Measurements from ENCODE around the gene AMIGO2.
"Not testable (repeated sequence)": the region's sequence is repeated elsewhere in the genome, so short reads cannot be mapped to it uniquely, and the experiment has no call there.

Gene AMIGO2

DNA sequence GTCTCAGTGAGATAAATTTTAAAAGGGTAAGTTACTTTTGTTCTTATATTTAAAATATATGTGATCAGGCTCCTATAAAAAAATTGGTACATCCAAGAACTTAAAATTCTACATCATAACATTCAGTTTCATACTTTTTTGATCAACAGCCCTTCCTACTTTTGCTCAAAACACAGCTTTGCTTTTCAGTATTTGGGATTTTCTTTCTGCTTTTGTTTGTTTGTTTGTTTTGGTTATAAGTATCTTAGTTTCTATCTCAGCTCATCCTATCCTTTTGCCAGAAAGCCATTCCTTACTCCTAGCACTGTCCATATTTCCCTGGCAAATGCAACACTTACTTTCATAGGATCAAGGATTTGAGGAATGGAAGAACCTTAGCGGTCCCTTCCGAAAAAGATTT lies 5.0 kb downstream of the AMIGO2 start:
- no peak for DNase-seq (ENCODE audit: low read depth)

DNA sequence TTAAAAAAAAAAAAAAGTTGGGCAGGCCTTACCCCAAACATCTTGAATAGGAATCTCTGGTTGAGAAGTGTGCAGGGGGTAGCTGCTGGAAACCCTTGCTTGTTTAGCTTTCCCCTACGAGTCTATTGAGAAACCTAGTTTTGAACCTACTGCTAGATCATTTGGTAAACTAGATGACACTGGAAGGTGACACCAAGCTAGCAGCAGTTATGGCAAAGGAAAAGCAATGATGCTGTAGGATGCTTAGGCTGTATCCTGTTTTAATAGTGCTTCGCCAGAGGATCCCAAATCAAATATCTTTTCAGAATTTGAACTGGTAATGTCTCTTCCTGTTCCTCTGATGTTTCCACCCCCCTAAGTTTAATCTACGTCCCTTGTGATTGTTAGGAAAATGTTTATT lies 5.8 kb downstream of the AMIGO2 start:
- no peak for DNase-seq (ENCODE audit: low read depth)

DNA sequence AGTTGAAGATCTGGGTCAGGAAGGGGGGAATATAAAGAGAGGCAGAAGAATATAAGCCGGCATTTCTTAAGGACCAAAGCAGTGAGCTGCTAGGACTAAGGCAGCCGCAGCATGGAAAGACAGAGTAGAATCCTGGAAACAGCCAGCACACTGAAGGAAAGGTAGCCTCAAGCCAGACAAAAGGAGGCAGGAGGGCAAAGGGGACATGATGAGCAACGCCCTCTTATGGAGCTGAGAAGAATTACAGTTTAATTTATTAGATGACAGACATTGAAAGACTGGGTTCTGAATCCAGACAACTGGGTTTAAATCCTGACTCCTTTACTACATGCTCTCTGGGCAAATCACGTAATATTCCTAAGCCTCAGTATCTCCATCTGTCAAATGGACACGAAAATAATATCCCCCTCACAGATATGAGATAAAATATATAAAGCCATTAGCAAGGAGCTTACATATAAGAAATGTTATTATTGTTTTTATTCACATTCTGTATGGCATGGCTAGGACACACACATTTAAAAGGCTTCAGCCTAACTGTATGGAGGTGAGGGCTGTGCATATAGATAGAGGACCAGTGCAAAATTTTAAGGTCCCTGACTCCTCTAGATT lies 8.4 kb downstream of the AMIGO2 start:
- DNase-seq (ENCODE audit: low read depth) = no peak

DNA sequence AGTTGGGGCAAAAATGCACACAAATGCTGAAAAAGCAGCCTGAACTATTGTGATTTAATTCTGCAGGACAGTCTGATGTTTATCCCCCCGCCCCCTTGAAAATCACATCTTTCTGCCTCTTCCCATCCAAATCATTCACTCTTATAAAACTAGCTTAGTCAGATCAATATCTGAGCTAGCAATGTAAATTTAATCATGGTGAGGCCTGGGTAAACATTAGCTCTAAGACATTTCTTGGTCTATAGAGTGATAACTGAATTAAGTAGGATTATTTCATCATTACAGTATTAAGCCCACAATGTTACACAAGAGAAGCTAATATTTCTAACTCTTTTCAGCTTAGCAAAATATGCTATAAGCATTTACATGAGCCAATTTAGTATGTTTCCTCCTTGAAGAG lies 9.4 kb downstream of the AMIGO2 start:
- DNase-seq (ENCODE audit: low read depth) = no peak

DNA sequence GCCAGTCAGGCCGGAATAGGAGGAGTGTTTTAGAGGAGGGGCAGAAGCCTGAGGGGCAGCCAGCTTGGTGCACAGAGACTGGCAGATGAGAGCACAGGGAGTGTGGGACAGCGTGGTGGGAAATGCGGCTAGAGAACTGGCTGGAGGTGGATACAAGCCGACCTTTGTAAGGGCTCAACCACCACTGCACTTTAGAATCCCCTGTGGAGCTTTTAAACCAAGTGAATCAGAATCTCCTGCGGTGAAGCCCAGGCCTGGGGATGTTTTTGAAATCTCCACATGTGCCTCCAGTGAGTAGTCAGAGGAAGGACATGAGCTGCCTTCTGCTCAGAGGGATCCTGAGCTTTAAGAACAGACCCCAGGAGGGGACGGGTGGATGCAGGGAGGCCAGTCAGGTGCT lies 11.2 kb downstream of the AMIGO2 start:
- no peak for DNase-seq (ENCODE audit: low read depth)

DNA sequence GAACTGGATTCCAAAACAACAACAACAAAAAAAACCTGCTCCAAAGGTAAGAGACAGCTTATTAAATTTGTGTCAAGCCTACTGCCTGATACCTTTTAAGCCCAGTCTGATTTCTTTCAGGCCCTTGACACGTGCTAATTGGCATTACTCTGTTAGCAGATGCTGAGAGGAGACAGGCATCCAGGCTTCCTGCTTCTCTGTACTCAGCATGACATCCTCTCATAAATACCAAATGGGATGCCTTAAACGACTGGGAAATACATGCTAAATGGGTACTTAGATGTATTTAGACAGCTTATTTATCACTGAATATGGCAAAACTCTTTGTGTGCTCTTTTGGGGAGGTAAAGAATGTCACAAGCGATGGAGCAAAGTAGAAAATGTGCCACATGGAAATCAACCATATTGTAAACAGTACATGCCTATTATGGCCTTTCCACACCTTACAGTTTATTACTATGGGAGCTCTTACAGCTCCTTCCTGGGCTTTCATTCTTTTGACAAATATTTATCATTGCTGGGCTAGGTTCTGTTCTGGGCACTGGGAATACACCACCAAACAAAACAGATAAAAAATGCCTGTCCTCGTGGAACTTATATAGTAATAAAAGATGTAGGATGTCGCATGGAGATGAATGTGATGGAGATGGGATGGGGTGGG lies 11.9 kb downstream of the AMIGO2 start:
- DNase-seq (ENCODE audit: low read depth) = no peak

DNA sequence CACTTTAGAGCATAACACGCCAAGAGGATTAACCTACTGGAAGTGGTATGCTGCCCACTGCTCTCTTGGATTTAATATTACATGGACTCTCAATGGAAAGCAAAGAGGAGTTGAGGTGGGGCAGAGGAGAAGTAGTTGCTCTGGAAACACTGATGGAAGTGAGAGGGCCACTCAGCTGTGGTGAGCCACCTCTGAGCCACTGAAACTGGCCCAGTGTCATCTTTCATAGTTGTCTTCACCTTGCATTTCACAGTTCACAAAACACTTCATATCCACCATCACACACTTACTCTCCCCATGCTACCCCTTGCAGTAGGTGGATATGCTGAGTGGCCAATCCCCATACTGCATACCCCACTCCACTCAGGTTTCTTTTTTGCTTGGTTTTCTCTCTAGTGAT lies 12.6 kb downstream of the AMIGO2 start:
- DNase-seq (ENCODE audit: low read depth) = no peak

DNA sequence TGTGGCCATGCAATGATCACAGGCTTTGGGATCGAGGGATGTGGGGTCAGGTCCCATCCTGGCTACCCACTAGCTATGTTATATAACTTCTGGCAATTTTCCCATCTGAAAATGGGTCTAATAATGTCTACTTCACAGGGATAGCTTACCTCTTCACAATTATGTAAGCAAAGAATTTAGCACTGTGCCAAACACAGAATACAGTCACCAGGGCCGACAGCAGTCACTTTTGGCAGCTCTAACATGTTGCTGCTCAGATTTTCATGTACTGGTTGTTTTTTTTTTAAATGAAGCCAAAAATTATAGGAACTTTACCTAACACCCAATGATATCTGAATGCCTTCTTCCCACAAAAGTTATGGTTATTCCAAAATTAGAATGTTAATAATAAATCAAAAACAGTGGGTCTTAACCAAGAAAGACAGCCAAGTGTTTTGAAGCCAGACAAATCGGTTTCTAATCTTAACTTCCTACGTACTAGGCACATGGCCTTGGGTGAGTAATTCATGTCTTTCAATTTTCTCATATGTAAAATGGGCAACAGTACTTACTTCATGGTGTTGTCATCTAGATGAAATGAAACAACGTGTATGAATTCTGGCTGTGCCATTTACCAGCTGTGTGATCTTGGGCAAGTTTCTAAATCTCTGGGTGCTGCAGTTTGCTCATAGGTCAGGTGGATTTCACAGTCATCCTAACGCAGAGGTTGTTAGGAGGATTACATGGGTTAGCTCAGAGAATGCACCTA lies 13.3 kb downstream of the AMIGO2 start:
- no peak for DNase-seq (ENCODE audit: low read depth)

DNA sequence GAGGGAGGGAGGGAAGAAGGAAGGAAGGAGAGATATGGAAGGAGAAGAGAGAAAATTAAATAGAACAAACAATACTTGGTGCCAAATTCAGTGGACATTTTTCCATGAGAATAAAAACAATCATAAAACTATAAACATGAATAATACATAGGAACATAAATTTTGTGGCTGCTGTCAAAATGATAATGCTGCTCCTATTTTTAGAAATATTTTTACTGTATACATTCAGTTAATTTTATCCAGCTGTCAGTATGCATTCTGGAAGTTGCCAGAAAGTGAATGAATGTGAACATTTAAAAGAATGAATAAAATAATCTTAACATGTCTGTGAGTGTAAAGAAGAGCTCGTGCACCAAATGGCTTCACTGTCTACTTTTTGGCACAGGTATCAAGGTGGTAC lies 14.2 kb downstream of the AMIGO2 start:
- no peak for DNase-seq (ENCODE audit: low read depth)

DNA sequence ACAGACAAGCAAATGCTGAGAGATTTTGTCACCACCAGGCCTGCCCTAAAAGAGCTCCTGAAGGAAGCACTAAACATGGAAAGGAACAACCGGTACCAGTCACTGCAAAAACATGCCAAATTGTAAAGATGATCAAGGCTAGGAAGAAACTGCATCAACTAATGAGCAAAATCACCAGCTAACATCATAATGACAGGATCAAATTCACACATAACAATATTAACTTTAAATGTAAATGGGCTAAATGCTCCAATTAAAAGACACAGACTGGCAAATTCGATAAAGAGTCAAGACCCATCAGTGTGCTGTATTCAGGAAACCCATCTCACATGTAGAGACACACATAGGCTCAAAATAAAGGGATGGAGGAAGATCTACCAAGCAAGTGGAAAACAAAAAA lies 21.1 kb downstream of the AMIGO2 start:
- DNase-seq (ENCODE audit: low read depth) = not testable (repeated sequence)

DNA sequence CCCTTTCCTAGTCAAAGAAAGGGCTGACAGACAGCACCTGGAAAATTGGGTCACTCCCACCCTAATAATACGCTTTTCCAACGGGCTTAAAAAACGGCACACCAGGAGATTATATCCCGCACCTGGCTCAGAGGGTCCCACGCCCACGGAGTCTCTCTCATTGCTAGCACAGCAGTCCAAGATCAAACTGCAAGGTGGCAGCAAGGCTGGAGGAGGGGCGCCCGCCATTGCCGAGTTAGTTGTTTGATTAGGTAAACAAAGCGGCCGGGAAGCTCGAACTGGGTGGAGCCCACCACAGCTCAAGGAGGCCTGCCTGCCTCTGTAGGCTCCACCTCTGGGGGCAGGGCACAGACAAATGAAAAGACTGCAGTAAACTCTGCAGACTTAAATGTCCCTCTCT lies 22.8 kb downstream of the AMIGO2 start:
- not testable (repeated sequence) for DNase-seq (ENCODE audit: low read depth)

DNA sequence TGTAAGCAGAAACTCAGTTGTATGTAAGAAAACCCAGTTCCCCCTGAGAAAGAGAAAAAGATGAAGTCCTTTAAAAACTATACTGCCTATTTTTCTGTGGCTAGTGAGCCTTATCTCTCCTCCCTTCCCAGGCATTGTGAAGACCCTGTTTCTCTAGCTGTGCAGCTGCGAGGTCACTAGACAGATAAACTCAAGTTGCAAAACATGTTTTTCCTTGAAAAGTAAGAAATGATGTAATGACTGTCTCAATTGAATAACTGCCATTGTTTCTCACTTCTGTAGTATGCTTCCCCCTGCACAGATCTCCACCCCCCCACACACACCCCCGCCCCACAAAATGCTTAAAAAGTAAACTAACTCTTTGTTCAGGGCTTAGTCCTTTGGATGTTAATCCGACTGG lies 23.9 kb downstream of the AMIGO2 start:
- DNase-seq (ENCODE audit: low read depth) = not testable (repeated sequence)

DNA sequence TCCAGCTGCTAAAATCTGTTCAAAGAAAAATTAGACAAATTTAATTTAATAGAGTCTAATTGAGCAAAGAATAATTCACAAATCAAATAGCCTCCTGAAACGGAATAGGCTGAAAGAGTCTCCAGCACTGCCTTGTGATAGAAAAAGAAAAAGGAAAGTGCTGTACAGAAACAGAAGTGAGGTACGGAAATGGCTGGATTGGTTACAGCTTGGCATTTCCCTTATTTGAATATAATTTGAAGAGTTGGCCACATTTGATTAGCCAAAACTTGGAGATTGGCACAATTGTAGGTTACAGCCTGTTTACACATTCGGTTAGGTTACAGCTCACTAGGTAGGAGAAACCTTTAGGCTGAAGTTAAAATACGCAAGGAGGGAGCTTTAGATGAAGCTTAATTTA lies 25.1 kb downstream of the AMIGO2 start:
- DNase-seq (ENCODE audit: low read depth) = no peak

DNA sequence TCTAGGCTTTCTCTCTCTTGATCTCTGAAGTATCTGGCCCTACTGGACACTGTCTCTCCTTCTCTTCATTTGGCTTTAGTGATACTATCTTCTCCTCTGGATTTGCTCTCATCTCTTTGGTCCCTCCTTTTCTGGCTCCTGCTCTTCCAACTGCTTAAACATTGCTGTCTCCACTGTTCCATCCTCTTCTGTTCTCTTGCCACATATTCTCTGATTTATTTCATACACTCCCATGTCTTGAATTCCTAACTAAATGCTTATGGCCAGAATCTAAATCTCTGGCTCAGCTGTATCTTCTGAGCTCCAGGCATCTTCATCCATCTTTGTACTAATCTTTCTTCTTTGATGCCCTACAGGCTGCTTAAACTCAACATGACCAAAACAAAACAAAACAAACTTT lies 25.8 kb downstream of the AMIGO2 start:
- no peak for DNase-seq (ENCODE audit: low read depth)

DNA sequence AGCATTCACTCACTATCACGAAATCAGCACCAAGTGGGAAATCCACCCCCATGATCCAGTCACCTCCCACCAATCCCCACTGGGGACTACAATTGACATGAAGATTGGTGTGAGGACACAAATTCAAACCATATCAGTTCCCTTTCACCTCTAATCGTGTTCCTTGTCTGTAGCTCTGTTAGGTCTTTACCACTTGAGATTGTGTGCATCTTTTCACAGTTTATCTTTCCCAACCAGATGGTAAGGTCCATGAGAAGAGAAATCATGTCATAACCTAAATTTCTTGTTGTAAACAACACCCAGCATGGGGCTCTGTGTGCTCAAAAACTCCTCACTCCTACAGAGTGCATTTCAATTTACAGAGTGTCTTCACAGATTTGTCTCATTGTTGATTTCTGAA lies 27.5 kb downstream of the AMIGO2 start:
- DNase-seq (ENCODE audit: low read depth) = no peak

DNA sequence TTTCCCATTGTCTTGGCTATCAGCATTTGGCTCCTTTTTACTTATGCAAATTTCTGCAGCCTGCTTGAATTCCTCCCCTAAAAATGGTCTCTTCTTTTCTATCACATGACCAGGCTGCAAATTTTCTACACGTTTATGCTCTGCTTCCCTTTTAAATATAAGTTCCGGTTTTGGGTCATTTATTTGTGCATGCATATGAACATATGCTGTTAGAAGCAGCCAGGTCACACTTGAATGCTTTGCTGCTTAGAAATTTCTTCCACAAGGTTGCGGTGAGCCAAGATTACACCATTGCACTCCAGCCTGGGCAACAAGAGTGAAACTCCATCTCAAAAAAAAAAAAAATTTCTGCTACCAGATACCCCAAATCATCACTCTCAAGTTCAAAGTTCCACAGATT lies 28.5 kb downstream of the AMIGO2 start:
- DNase-seq (ENCODE audit: low read depth) = not testable (repeated sequence)

DNA sequence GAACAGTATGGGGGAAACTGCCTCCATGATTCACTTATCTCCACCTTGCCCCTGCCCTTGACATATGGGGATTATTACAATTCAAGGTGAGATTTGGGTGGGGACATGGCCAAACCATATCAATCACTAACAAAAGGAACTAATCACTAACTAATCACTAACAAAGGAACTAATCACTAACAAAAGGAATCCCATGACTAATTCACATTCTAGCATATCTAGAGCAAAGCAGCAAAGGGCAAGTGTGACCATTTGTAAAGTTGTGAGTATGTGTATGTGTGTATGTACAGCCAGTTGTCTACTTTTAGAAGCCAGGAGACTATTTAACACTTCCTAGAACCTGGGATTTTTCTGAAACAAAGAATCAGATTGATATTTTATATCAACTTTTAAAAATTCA lies 31.2 kb downstream of the AMIGO2 start:
- DNase-seq (ENCODE audit: low read depth) = no peak

DNA sequence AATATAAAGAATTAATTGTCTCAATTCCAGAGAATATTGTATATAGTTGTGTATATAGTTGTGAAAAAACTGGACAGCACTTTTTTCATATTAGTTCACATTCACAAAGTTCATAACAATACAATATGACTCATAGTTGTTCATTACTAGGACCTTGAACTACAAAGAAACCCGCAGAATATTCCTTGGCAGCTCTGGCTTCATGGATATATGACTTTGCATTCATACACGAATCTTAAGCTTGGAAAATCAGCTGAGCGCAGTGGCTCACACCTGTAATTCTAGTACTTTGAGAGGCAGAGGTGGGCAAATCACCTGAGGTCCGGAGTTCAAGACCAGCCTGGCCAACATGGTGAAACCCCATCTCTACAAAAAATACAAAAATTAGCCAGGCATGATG lies 38.4 kb downstream of the AMIGO2 start:
- DNase-seq (ENCODE audit: low read depth) = no peak

DNA sequence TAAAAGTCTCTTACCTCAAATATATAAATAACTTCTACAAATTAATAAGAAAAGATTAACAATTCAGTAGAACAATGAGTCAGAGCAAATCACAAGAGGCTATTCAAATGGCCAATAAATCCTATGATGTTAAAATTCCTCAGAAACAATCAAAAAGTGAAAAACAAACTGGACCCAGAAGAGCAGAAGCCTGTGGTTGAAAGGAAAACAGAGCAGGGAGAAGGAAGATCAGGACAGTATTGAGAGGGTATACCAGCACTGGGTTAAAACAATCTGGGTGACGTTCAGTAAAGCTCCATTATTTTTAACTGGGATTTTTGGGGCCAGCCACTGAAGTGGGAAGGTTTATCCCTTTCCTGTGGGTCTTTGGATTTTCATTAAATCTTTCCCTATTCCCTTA lies 40.0 kb downstream of the AMIGO2 start:
- DNase-seq (ENCODE audit: low read depth) = no peak

DNA sequence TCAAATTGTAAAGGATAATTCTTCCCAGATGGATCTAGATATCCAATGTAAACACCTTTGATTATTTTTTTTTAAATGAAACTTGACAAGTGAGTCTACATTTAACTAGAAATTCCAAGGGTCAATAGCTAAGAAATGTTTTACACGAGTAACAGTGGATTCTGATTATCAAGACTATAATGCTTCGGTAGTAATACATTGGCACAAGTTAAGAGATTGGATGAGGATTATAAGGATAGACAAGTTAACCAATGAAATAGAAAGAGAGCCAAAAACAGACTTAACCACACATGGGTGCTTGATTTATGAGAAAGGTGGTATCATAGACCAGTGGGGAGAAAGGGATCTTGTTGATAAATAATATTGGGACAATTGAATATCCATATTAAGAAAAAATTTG lies 40.7 kb downstream of the AMIGO2 start:
- no peak for DNase-seq (ENCODE audit: low read depth)

DNA sequence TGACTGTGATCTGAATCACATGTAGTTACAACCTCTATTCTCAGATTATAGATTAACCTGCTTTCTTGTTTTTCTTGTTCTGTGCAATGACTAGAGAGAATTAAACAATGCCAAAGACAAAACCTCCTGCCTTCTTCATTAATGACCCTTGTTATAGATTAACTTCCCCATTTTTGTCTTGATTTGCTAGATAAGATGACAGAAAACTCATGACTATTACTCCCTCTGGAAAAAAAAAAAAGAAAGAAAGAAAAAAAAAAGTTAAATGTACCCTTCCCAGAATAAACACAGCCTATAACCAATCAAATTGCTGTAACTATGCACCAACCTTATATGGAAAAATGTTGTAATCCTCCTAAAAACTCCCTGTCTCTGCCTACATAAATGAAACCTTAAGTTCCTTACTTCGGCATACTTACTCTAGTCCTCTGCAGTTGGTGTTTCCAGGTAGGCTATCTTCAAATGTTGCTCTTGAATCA lies 41.5 kb downstream of the AMIGO2 start:
- no peak for DNase-seq (ENCODE audit: low read depth)

DNA sequence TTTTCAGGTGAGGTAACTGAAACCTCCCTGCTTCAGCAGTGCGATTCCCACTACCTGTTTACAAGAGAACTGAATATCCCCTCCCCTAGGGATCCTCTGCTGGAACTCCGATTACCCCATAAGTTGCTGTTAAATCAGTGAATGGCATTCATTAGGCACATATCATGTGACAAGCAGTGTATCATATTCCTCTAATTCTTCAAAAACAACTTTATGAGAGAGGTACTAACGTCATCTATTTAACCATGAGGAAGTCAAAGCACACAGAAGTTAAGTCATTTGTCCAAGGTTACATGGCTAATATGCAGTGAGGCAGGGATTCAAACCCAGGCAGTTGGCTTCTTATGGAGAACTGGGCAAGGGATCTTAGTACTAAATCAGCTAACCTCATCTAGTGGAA lies 44.3 kb downstream of the AMIGO2 start:
- DNase-seq (ENCODE audit: low read depth) = no peak

DNA sequence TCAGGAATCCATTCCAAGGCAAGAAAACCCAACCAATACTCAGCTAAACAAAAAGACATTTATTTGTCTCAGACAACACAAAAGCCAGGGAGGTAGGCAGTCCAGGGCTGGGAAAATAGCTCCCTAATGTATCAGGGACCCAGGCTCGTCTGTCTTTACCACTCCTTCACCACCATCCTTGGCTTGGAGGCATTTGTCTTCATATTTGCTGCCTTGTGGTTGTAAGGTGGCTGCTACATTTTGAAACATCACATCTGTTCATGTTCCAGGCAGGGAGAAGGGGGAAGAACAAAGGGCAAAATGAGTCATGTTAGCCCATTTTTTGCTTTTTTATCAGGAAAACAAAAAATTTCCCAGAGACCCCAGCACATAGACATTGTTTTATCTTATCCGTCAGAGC lies 45.1 kb downstream of the AMIGO2 start:
- no peak for DNase-seq (ENCODE audit: low read depth)

Measured in activated T-helper 9 cell treated with anti-CD3 and anti-CD28 coated beads, Interleukin-2, amount 50 U/mL, for 16 hours (primary cell).